Loucy (cell line): ENCODE data around the gene KCNA10.

Experiments
- H2AFZ ChIP-seq: fragments of 200-600 bp; sonication (generic); 2 replicates; pipeline ENCODE4 v1.6.0; 2016; ENCODE audit warnings: antibody characterized with exemption, mild to moderate bottlenecking, low read length, moderate library complexity
- H3F3A ChIP-seq: fragments of 200-600 bp; 2 replicates; pipeline ENCODE4 v1.6.0; 2016; ENCODE audit warnings: antibody characterized with exemption, low read depth, mild to moderate bottlenecking
- H3K27me3 ChIP-seq: fragments of 200-600 bp; sonication (generic); 2 replicates; pipeline ENCODE4 v1.6.1; 2014; ENCODE audit warnings: low read length, mild to moderate bottlenecking; ENCODE audit not compliant: insufficient read depth, poor library complexity, severe bottlenecking
- H3K36me3 ChIP-seq: fragments of 200-600 bp; sonication (generic); 2 replicates; pipeline ENCODE4 v1.6.1; 2016; ENCODE audit warnings: low read length; ENCODE audit not compliant: insufficient read depth
- H3K4me1 ChIP-seq: fragments of 200-600 bp; sonication (generic); 2 replicates; pipeline ENCODE4 v1.5.1; 2014; ENCODE audit warnings: low read length, mild to moderate bottlenecking; ENCODE audit not compliant: insufficient read depth, poor library complexity, severe bottlenecking
- H3K4me2 ChIP-seq: fragments of 200-600 bp; sonication (generic); 2 replicates; pipeline ENCODE4 v1.6.0; 2014; ENCODE audit warnings: antibody characterized with exemption, low read length, low read depth, mild to moderate bottlenecking; ENCODE audit not compliant: poor library complexity, severe bottlenecking
- H3K4me3 ChIP-seq: fragments of 200-600 bp; sonication (generic); 2 replicates; pipeline ENCODE4 v1.5.1; 2014; ENCODE audit warnings: low read length, mild to moderate bottlenecking, mixed read lengths; ENCODE audit not compliant: poor library complexity, severe bottlenecking
- H3K79me2 ChIP-seq: fragments of 200-600 bp; sonication (generic); 2 replicates; pipeline ENCODE4 v1.6.1; 2014; ENCODE audit warnings: low read length; ENCODE audit not compliant: insufficient read depth
- H3K9ac ChIP-seq: fragments of 200-600 bp; sonication (generic); 2 replicates; pipeline ENCODE4 v1.6.0; 2014; ENCODE audit warnings: mild to moderate bottlenecking, low read depth, low read length, moderate library complexity; ENCODE audit not compliant: poor library complexity, severe bottlenecking
- H3K9me2 ChIP-seq: fragments of 200-600 bp; sonication (generic); replicated peaks from 2 replicates; pipeline ENCODE4 v1.6.1; 2016; ENCODE audit warnings: low read depth, low read length, mixed read lengths
- H3K9me3 ChIP-seq: fragments of 200-600 bp; sonication (generic); 2 replicates; pipeline ENCODE4 v1.6.1; 2014; ENCODE audit warnings: mild to moderate bottlenecking, antibody characterized with exemption, low read length, low read depth; ENCODE audit not compliant: insufficient read depth
- H4K20me1 ChIP-seq: fragments of 200-600 bp; sonication (generic); 2 replicates; pipeline ENCODE4 v1.6.0; 2014; ENCODE audit warnings: antibody characterized with exemption, low read length, mild to moderate bottlenecking; ENCODE audit not compliant: insufficient read depth, poor library complexity, severe bottlenecking
- EZH2phosphoT487 ChIP-seq: fragments of 200-600 bp; IDR thresholded peaks from 2 replicates; pipeline ENCODE4 v1.6.1; 2018; ENCODE audit warnings: antibody characterized with exemption, mild to moderate bottlenecking, moderate library complexity, borderline replicate concordance
- TF ChIP-seq, protein P1 (sequence below): fragments of 200-600 bp; sonication (generic); conservative IDR thresholded peaks from 2 replicates; pipeline ENCODE4 v1.5.1; 2014; ENCODE audit warnings: mild to moderate bottlenecking, antibody characterized with exemption, low read length

Gene KCNA10

DNA sequence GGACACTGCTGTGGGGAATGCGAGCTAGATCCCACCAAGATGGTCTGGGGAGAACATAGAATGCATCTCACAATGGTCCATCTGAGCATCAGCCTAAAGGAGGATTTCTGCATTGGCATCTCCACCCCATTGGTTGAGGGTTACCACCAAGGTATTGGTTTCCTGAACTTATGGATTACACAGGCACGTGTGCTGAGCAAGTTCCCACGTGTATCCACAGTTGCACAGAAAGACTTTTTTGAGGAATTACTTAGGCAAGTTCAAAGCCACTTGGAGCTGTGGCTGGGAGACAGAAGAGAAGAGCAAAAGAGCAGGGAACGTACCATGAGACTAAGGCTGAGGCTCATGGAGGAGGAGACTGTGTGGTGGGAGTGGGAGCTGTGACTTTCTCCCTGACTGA lies 44.1 kb upstream of the KCNA10 start:
- no peak overlapping the region for H3K9ac ChIP-seq

DNA sequence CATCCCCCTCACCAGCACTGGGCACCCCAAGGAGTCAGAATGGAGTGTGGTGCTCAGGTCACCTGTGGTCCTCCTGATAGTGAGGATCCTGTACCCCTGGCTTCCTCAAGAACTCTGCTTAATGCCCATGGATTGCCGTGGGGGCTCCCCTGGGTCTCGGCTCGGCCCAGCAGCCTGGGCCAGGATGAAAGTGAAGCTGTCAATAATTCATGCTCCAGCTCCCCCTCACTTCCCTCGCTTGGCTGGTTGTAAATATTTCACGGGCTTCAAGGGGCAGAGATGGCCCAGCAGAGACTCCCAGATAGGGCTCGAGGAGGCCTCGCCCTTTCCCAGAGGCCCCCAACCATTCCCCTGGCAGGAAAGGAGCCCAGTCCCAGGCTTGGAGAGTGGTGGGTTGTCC lies 42.6 kb upstream of the KCNA10 start:
- H2AFZ ChIP-seq: no peak overlapping the region
- H3K4me1 ChIP-seq: no peaks in the 10 kb centered on the region
- H3K36me3 ChIP-seq: no peaks in the 10 kb centered on the region
- H3K4me3 ChIP-seq: no peak overlapping the region
- H3K9me3 ChIP-seq: no peaks in the 10 kb centered on the region
- H3F3A ChIP-seq: no peaks in the 10 kb centered on the region
- H3K4me2 ChIP-seq: no peak overlapping the region
- H4K20me1 ChIP-seq: no peaks in the 10 kb centered on the region
- no peak overlapping the region for H3K9ac ChIP-seq
- no peaks in the 10 kb centered on the region for H3K79me2 ChIP-seq
- no peaks in the 10 kb centered on the region for H3K27me3 ChIP-seq
- TF ChIP-seq, protein P1, sequence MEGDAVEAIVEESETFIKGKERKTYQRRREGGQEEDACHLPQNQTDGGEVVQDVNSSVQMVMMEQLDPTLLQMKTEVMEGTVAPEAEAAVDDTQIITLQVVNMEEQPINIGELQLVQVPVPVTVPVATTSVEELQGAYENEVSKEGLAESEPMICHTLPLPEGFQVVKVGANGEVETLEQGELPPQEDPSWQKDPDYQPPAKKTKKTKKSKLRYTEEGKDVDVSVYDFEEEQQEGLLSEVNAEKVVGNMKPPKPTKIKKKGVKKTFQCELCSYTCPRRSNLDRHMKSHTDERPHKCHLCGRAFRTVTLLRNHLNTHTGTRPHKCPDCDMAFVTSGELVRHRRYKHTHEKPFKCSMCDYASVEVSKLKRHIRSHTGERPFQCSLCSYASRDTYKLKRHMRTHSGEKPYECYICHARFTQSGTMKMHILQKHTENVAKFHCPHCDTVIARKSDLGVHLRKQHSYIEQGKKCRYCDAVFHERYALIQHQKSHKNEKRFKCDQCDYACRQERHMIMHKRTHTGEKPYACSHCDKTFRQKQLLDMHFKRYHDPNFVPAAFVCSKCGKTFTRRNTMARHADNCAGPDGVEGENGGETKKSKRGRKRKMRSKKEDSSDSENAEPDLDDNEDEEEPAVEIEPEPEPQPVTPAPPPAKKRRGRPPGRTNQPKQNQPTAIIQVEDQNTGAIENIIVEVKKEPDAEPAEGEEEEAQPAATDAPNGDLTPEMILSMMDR: no peak
- no peak for TF ChIP-seq EZH2phosphoT487
- H3K9me2 ChIP-seq: no peaks in the 10 kb centered on the region

More for the DNA sequence above, 44.1 kb upstream of the KCNA10 start:
- Histone ChIP-seq H4K20me1 (no peaks in the 10 kb centered on the region), H3K4me2 (no peak overlapping the region), H3K4me3 (no peak overlapping the region), H3F3A (no peaks in the 10 kb centered on the region), H3K27me3 (no peaks in the 10 kb centered on the region), H3K9me2 (no peaks in the 10 kb centered on the region), H3K4me1 (no peaks in the 10 kb centered on the region), H2AFZ (no peak overlapping the region), H3K9me3 (no peaks in the 10 kb centered on the region), H3K36me3 (no peaks in the 10 kb centered on the region), H3K79me2 (no peaks in the 10 kb centered on the region)
- TF ChIP-seq, protein P1: no peak
- TF ChIP-seq EZH2phosphoT487: no peak

DNA sequence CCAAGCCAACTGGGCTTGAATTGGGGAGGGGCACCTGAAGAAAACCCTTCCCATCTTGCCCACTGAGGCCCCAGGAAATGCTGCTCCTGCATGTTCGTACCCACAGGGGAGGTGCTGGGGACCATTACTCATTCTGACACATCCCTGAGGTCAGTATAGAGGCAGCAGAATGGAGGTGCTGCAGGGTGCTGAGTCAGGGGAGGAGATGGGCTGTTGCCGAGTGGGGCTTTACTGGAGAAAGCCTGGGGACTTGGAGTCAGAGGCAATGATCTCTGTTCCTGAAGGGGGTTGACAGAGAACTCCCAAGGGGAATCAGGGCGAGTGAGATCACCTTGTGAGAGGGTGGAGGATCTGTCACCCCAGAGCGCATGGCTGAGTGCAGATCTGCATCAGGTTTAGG lies 40.2 kb upstream of the KCNA10 start:
- TF ChIP-seq, protein P1: no peak
- TF ChIP-seq EZH2phosphoT487: no peak
- Histone ChIP-seq H3K9me2 (no peaks in the 10 kb centered on the region), H3K4me3 (no peak overlapping the region), H3K9ac (no peak overlapping the region), H3K9me3 (no peaks in the 10 kb centered on the region), H3F3A (no peaks in the 10 kb centered on the region), H3K27me3 (no peaks in the 10 kb centered on the region), H3K4me2 (no peak overlapping the region), H4K20me1 (no peaks in the 10 kb centered on the region), H3K79me2 (no peaks in the 10 kb centered on the region), H3K4me1 (no peaks in the 10 kb centered on the region), H3K36me3 (no peaks in the 10 kb centered on the region), H2AFZ (no peak overlapping the region)
